Cardiac muscle cell (in vitro differentiated cells and primary cell): ENCODE data around the gene TMEM163. TPM values are rescaled to one million over a fixed set of nuclear protein-coding genes. Genes with fewer than 3 reads are reported as not detected.

Experiments used
- DNase-seq, 2 donors: peaks; one replicate each; pipeline versions ENCODE4 v3.0.0 to v3.0.0-alpha.2; 2010 to 2017; ENCODE audit warnings: low read depth in 1 of 2, low spot score in 1 of 2
- H3K27ac ChIP-seq: fragments of 200-600 bp; sonication (generic); 2 replicates; pipeline ENCODE4 v1.5.1; 2016
- H3K27me3 ChIP-seq: fragments of 200-600 bp; sonication (generic); 2 replicates; pipeline ENCODE4 v1.6.0; 2016; ENCODE audit warnings: control low read depth
- H3K36me3 ChIP-seq: fragments of 200-600 bp; sonication (generic); 2 replicates; pipeline ENCODE4 v1.5.1; 2016; ENCODE audit warnings: control low read depth
- H3K4me1 ChIP-seq: fragments of 200-600 bp; sonication (generic); 2 replicates; pipeline ENCODE4 v1.8.1; 2017; ENCODE audit warnings: low read depth, mild to moderate bottlenecking, mixed run types
- H3K4me3 ChIP-seq: fragments of 200-600 bp; sonication (generic); 2 replicates; pipeline ENCODE4 v1.5.1; 2016; ENCODE audit warnings: mild to moderate bottlenecking
- H3K9me3 ChIP-seq: fragments of 200-600 bp; sonication (generic); 2 replicates; pipeline ENCODE4 v1.5.1; 2017; ENCODE audit warnings: low read depth, mild to moderate bottlenecking, control low read depth
- CTCF ChIP-seq: IDR thresholded peaks from 2 replicates; pipeline ENCODE4 v1.5.1; 2012; ENCODE audit warnings: low read depth, mild to moderate bottlenecking, low read length
- polyA plus RNA-seq: library from polyadenylated mRNA; unstranded; fragments of >200 nt; fragmentation: Nextera tagmentation; extraction: Ambion mirVana; gene quantifications from 2 replicates; pipeline ENCODE4 v1.2.1, GENCODE V29; 2016
- total RNA-seq: library from RNA; depleted of rRNA; stranded (reverse); fragments of >200 nt; gene quantifications from 2 replicates; pipeline ENCODE4 v1.2.3, GENCODE V29; 2016

TMEM163 gene
- total and polyA plus RNA-seq, 2 experiments from 2014 or later = 45.8 to 58.1 TPM

GRCh38 chr2:134438371-134438770 is 280.4 kb downstream of the TMEM163 start:
- no peaks in the 10 kb centered on the region for H3K4me1 ChIP-seq
- H3K9me3 ChIP-seq = no peaks in the 10 kb centered on the region
- no peaks in the 10 kb centered on the region for H3K27me3 ChIP-seq
- H3K36me3 ChIP-seq = no peaks in the 10 kb centered on the region
- no peak for TF ChIP-seq CTCF
- H3K4me3 ChIP-seq = no peak overlapping the region
- H3K27ac ChIP-seq = no peak overlapping the region
- no peak for DNase-seq

GRCh38 chr2:134436706-134437105 is 282.1 kb downstream of the TMEM163 start:
- no peak overlapping the region for H3K27ac ChIP-seq
- no peaks in the 10 kb centered on the region for H3K27me3 ChIP-seq
- no peak for TF ChIP-seq CTCF

GRCh38 chr2:134435936-134436335 is 282.9 kb downstream of the TMEM163 start:
- no peak for DNase-seq

More at GRCh38 chr2:134436706-134437105, 282.1 kb downstream of the TMEM163 start:
- no peak for DNase-seq
- no peaks in the 10 kb centered on the region for H3K9me3 ChIP-seq
- no peak overlapping the region for H3K4me3 ChIP-seq
- no peaks in the 10 kb centered on the region for H3K36me3 ChIP-seq
- no peaks in the 10 kb centered on the region for H3K4me1 ChIP-seq

GRCh38 chr2:134435505-134435904 is 283.3 kb downstream of the TMEM163 start:
- peaks cover 8% of the 10 kb centered on the region for H3K4me1 ChIP-seq
- H3K27me3 ChIP-seq = no peaks in the 10 kb centered on the region
- H3K27ac ChIP-seq = no peak overlapping the region
- H3K9me3 ChIP-seq = no peaks in the 10 kb centered on the region
- no peaks in the 10 kb centered on the region for H3K36me3 ChIP-seq
- no peak for TF ChIP-seq CTCF
- no peak for DNase-seq
- H3K4me3 ChIP-seq = no peak overlapping the region

More at GRCh38 chr2:134435936-134436335, 282.9 kb downstream of the TMEM163 start:
- no peaks in the 10 kb centered on the region for H3K27me3 ChIP-seq
- H3K4me3 ChIP-seq = no peak overlapping the region
- H3K36me3 ChIP-seq = no peaks in the 10 kb centered on the region
- peaks cover 4% of the 10 kb centered on the region for H3K4me1 ChIP-seq
- no peak for TF ChIP-seq CTCF
- no peak overlapping the region for H3K27ac ChIP-seq
- H3K9me3 ChIP-seq = no peaks in the 10 kb centered on the region

- Histone ChIP-seq H3K27ac (no peak overlapping the region), H3K4me3 (no peak overlapping the region), H3K36me3 (no peaks in the 10 kb centered on the region), H3K27me3 (no peaks in the 10 kb centered on the region), H3K9me3 (no peaks in the 10 kb centered on the region), H3K4me1 (peaks cover 8% of the 10 kb centered on the region)
- TF ChIP-seq CTCF = no peak
- no peak for DNase-seq
These were observed 284.8 kb downstream of the TMEM163 start for GRCh38 chr2:134433979-134434378.

- TF ChIP-seq CTCF = no peak
- Histone ChIP-seq H3K4me1 (peaks cover 8% of the 10 kb centered on the region), H3K9me3 (no peaks in the 10 kb centered on the region), H3K27me3 (no peaks in the 10 kb centered on the region), H3K36me3 (no peaks in the 10 kb centered on the region), H3K27ac (no peak overlapping the region), H3K4me3 (no peak overlapping the region)
- no peak for DNase-seq
These were observed 285.3 kb downstream of the TMEM163 start for GRCh38 chr2:134433469-134433868.
